GM12878 (cell line): ENCODE results near the gene BORCS5. TPM values are rescaled to one million over a fixed set of nuclear protein-coding genes. Genes with fewer than 3 reads are reported as not detected.

Experiments
- ATAC-seq: fragments of 200-7000 bp; cut with Tn5 transposase; 3 replicates; pipeline ENCODE4 v1.9.1; 2020; ENCODE audit warnings: mild to moderate bottlenecking, moderate library complexity
- BruUV-seq: library from RNA; stranded (reverse); fragments of 400-500 nt; replicated peaks from 2 replicates; lab custom pipeline; 2021; lab: Mats Ljungman, UMichigan
- CTCF ChIA-PET: fragments of 300-600 bp; sonication (Branson Sonifier 250); formaldehyde crosslinking; extraction: SDS; loops from one replicate; lab custom pipeline; 2021; ENCODE audit warnings: inconsistent platforms; lab: Yijun Ruan, JAX
- POLR2A ChIA-PET: fragments of 350-600 bp; formaldehyde crosslinking; extraction: SDS; loops from one replicate; lab custom pipeline; 2021; ENCODE audit warnings: inconsistent platforms; lab: Charles Lee
- RAD21 ChIA-PET: fragments of 300-600 bp; sonication (Branson Sonifier 250); formaldehyde crosslinking; loops from one replicate; lab custom pipeline; 2023; ENCODE audit warnings: antibody characterized with exemption; ENCODE audit not compliant: unreplicated experiment; lab: Charles Lee
- SMC1A ChIA-PET: fragments of 300-600 bp; sonication (Branson Sonifier 250); formaldehyde crosslinking; loops from one replicate; lab custom pipeline; 2023; ENCODE audit not compliant: unreplicated experiment, uncharacterized antibody; lab: Charles Lee
- DNase-seq: peaks from one replicate; pipeline ENCODE4 v3.0.0-alpha.2; 2011; ENCODE audit warnings: low read depth, low spot score
- FAIRE-seq: peaks from 3 replicates; lab custom pipeline; 2011; peaks lifted over from hg19 to GRCh38; lab: Jason Lieb, UNC
- H2AFZ ChIP-seq: 2 replicates; pipeline ENCODE4 v1.6.0; 2011; ENCODE audit warnings: low read depth, low read length, control low read depth; ENCODE audit not compliant: control insufficient read depth
- H3K27ac ChIP-seq: 2 replicates; pipeline ENCODE4 v1.5.1; 2011; ENCODE audit warnings: control low read depth; ENCODE audit not compliant: control insufficient read depth, insufficient read depth
- H3K27me3 ChIP-seq, 2 experiments: replicated peaks in 1 of 2; 2 replicates each; pipeline versions ENCODE4 v1.6.0 to v1.6.1; 2011; ENCODE audit warnings: low read length in 1 of 2; ENCODE audit not compliant: control insufficient read depth in 2 of 2, insufficient read depth in 2 of 2
- H3K36me3 ChIP-seq, 2 experiments: 2 replicates each; pipeline ENCODE4 v1.5.1; 2011; ENCODE audit warnings: low read length in 1 of 2; ENCODE audit not compliant: control insufficient read depth in 2 of 2, insufficient read depth in 2 of 2
- H3K4me1 ChIP-seq: 2 replicates; pipeline ENCODE4 v1.6.1; 2011; ENCODE audit warnings: mild to moderate bottlenecking, low read length, moderate library complexity, mixed read lengths; ENCODE audit not compliant: control insufficient read depth, insufficient read depth
- H3K4me2 ChIP-seq: 2 replicates; pipeline ENCODE4 v1.6.0; 2011; ENCODE audit warnings: control low read depth; ENCODE audit not compliant: control insufficient read depth, insufficient read depth
- H3K4me3 ChIP-seq: fragments of 200-600 bp; sonication (generic); 2 replicates; pipeline ENCODE4 v1.5.1; 2016
- H3K79me2 ChIP-seq: 2 replicates; pipeline ENCODE4 v1.6.0; 2011; ENCODE audit warnings: low read length; ENCODE audit not compliant: control insufficient read depth, insufficient read depth
- H3K9ac ChIP-seq: 2 replicates; pipeline ENCODE4 v1.8.0; 2011; ENCODE audit warnings: low read length, control low read depth, mixed read lengths; ENCODE audit not compliant: control insufficient read depth, insufficient read depth
- H3K9me3 ChIP-seq: replicated peaks from 3 replicates; pipeline ENCODE4 v1.5.1; 2011; ENCODE audit warnings: mild to moderate bottlenecking, low read length; ENCODE audit not compliant: control insufficient read depth, insufficient read depth
- H4K20me1 ChIP-seq: 2 replicates; pipeline ENCODE4 v1.6.0; 2011; ENCODE audit not compliant: control insufficient read depth, insufficient read depth
- BCL11A ChIP-seq: IDR thresholded peaks from 2 replicates; pipeline ENCODE4 v1.6.1; 2011; ENCODE audit warnings: low read depth, low read length
- CBX5 ChIP-seq: sonication (generic); IDR thresholded peaks from 2 replicates; pipeline ENCODE4 v1.6.1; 2016; ENCODE audit warnings: low read depth, moderate library complexity, mild to moderate bottlenecking, inconsistent platforms
- NR2C1 ChIP-seq: fragments of 450-650 bp; IDR thresholded peaks from 2 replicates; pipeline ENCODE4 v1.6.1; 2017; ENCODE audit warnings: antibody characterized with exemption, mild to moderate bottlenecking, moderate library complexity
- POLR2A ChIP-seq: IDR thresholded peaks from 2 replicates; pipeline ENCODE4 v1.6.1; 2011; ENCODE audit warnings: low read depth, mild to moderate bottlenecking, low read length
- RFX5 ChIP-seq: IDR thresholded peaks from 2 replicates; pipeline ENCODE4 v1.6.1; 2011; ENCODE audit warnings: low read depth, low read length, improper control_type of control experiment
- SREBF2 ChIP-seq: IDR thresholded peaks from 2 replicates; pipeline ENCODE4 v1.6.1; 2012; ENCODE audit warnings: mild to moderate bottlenecking, low read length
- TCF7 ChIP-seq: IDR thresholded peaks from 2 replicates; pipeline ENCODE4 v1.6.1; 2014; ENCODE audit warnings: antibody characterized with exemption, borderline replicate concordance
- YBX1 ChIP-seq: fragments of 450-650 bp; IDR thresholded peaks from 2 replicates; pipeline ENCODE4 v1.6.1; 2016; ENCODE audit warnings: antibody characterized with exemption
- ZNF384 ChIP-seq: IDR thresholded peaks from 2 replicates; pipeline ENCODE4 v1.6.1; 2012; ENCODE audit warnings: low read depth, mild to moderate bottlenecking, low read length, improper control_type of control experiment, borderline replicate concordance
- WGBS: methylation state at CpG from one replicate; pipeline ENCODE4 v1.1.6; 2016; ENCODE audit warnings: low lambda C conversion rate; ENCODE audit not compliant: insufficient replicate concordance, insufficient coverage; ENCODE audit errors: missing lambda C conversion rate; 5-methylcytosine and 5-hydroxymethylcytosine counted together
- in situ Hi-C: fragments of 300-500 bp; cut with MboI; formaldehyde crosslinking; loops from 9 replicates; pipeline ENCODE4 v1.14.3; 2018; ENCODE audit warnings: mixed read lengths
- intact Hi-C: fragments of 100-400 bp; cut with micrococcal nuclease; formaldehyde crosslinking; loops from one replicate; pipeline ENCODE4 v1.14.2; 2022; ENCODE audit not compliant: unreplicated experiment
- polyA plus RNA-seq, 11 experiments: library from polyadenylated mRNA; depleted of rRNA in 4 of 11; unstranded in 6 of 11; stranded (reverse) in 5 of 11; fragments of >200 nt; fragmentation: Nextera tagmentation in 4 of 11; fragmentation: Illumina TruSeq in 1 of 11; extraction: Ambion mirVana in 4 of 11; extraction: Trizol in 1 of 11; gene quantifications; 1 replicate in 1 of 11; 2 replicates in 10 of 11; pipeline versions ENCODE4 v1.2.1 to v1.2.3, GENCODE V29; 2011 to 2016; ENCODE audit warnings: inconsistent platforms in 2 of 11, missing spikeins in 2 of 11, low read depth in 1 of 11
- total RNA-seq, 4 experiments: library from RNA; depleted of rRNA in 3 of 4; stranded (reverse); fragments of >200 nt in 3 of 4; fragmentation: Illumina TruSeq in 1 of 4; extraction: Trizol in 1 of 4; gene quantifications; 2 replicates each; pipeline versions ENCODE4 v1.2.1 to v1.2.3, GENCODE V29; 2013 to 2021
- TF ChIP-seq, protein P1 (sequence below): fragments of 150-350 bp; IDR thresholded peaks from 2 replicates; pipeline ENCODE4 v1.6.1; 2014; ENCODE audit warnings: mild to moderate bottlenecking, low read depth, low read length
- TF ChIP-seq, protein P2 (sequence below): IDR thresholded peaks from 2 replicates; pipeline ENCODE4 v1.6.1; 2012; ENCODE audit warnings: low read depth, low read length, improper control_type of control experiment

BORCS5 gene
- total and polyA plus RNA-seq, 10 of the 15 experiments (the other 5 are each of a cell fraction or from before 2014, with no cell fraction given): 1.4 to 39.7 (median 16.1) TPM

DNA sequence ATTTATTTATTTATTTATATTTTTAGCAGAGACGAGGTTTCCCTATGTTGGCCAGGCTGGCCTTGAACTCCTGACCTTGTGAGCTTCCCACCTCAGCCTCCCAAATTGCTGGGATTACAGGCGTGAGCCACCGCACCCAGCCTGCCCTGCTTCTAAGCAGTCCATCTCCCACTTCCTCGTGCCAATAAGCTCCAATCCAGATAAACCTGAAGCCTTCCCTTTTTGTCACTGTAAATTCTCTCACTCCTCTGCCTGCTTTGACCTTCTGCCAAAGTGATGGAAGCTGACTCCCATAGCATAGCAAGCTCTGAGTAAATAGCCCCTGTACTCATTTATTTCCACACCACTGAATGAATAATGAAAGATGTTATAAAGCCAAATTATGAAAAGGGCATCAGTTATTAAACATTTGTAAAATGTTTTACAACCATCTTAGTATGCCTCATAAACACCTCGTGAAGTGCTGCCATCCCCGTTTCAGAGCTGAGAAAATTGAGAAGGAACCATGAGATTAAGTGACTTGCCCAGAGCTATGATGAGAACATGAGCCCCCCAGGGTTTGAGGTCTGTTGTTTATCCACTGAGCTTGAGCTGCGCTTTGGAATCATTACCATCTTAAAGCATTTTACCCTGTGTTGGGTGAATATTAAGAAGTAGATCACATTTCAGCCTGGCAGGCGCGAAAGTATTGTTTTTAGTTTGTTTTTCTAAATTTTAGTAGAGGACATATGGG lies 37.3 kb upstream of the BORCS5 start:
- no peak for ATAC-seq
- no peaks in the 10 kb centered on the region for H3K4me1 ChIP-seq
- TF ChIP-seq POLR2A (no peak), CBX5 (no peak), TCF7 (no peak), YBX1 (no peak), SREBF2 (no peak), BCL11A (no peak), ZNF384 (no peak), RFX5 (no peak), NR2C1 (no peak)
- TF ChIP-seq, protein P1, sequence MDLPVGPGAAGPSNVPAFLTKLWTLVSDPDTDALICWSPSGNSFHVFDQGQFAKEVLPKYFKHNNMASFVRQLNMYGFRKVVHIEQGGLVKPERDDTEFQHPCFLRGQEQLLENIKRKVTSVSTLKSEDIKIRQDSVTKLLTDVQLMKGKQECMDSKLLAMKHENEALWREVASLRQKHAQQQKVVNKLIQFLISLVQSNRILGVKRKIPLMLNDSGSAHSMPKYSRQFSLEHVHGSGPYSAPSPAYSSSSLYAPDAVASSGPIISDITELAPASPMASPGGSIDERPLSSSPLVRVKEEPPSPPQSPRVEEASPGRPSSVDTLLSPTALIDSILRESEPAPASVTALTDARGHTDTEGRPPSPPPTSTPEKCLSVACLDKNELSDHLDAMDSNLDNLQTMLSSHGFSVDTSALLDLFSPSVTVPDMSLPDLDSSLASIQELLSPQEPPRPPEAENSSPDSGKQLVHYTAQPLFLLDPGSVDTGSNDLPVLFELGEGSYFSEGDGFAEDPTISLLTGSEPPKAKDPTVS: no peak
- TF ChIP-seq, protein P2, sequence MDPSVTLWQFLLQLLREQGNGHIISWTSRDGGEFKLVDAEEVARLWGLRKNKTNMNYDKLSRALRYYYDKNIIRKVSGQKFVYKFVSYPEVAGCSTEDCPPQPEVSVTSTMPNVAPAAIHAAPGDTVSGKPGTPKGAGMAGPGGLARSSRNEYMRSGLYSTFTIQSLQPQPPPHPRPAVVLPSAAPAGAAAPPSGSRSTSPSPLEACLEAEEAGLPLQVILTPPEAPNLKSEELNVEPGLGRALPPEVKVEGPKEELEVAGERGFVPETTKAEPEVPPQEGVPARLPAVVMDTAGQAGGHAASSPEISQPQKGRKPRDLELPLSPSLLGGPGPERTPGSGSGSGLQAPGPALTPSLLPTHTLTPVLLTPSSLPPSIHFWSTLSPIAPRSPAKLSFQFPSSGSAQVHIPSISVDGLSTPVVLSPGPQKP: no peak
- TF ChIP-seq, all 136 proteins: peak for 0
- SMC1A ChIA-PET: no interaction called here
- CTCF ChIA-PET: interaction anchor here (0.6 to 1.7 kb wide), 3 partner anchors 9 to 417 kb away, joined by 3 to 10 read pairs (median 3); no protein-coding TSS in a partner anchor
- Histone ChIP-seq H3K4me2 (no peak overlapping the region), H3K79me2 (no peaks in the 10 kb centered on the region), H3K4me3 (no peak overlapping the region), H3K9ac (no peak overlapping the region), H2AFZ (no peak overlapping the region), H4K20me1 (no peaks in the 10 kb centered on the region), H3K27ac (no peak overlapping the region), H3K36me3 (no peaks in the 10 kb centered on the region), H3K9me3 (no peaks in the 10 kb centered on the region), H3K27me3 (no peaks in the 10 kb centered on the region)
- RAD21 ChIA-PET: interaction anchor here (1.6 kb wide), 1 partner anchor 237 kb away, joined by 5 read pairs; no protein-coding TSS in a partner anchor
- intact Hi-C loops (loop anchor here (10.0 kb wide), 1 partner anchor 145 kb away; no protein-coding TSS in a partner anchor), in situ Hi-C loops (loop anchor here (10.0 kb wide), 1 partner anchor 735 kb away; no protein-coding TSS in a partner anchor)
- no TSS peak for BruUV-seq
- POLR2A ChIA-PET: no interaction called here
- DNase-seq: no peak
- FAIRE-seq: no peak
- 35% methylated on average over 9 of the region's 9 CpGs for WGBS
